Nephron (organoid): ENCODE data around the gene NTF3.
A peak's percentile ranks its signal among the peaks of the same experiment; 100 is the strongest.

ENCODE experiments used
- H3K27ac Mint-ChIP-seq, 3 experiments: 2 replicates each; pipeline ENCODE4 v1.8.0; 2020; ENCODE audit warnings: mixed read lengths in 3 of 3, mild to moderate bottlenecking in 2 of 3, moderate library complexity in 1 of 3
- H3K27me3 Mint-ChIP-seq: 2 replicates; pipeline ENCODE4 v1.8.0; 2021; ENCODE audit warnings: low read depth, mild to moderate bottlenecking, moderate library complexity, mixed read lengths
- H3K36me3 Mint-ChIP-seq: 2 replicates; pipeline ENCODE4 v1.8.0; 2020; ENCODE audit warnings: low read depth, mixed read lengths
- H3K4me1 Mint-ChIP-seq: 2 replicates; pipeline ENCODE4 v1.8.0; 2020; ENCODE audit warnings: mixed read lengths
- H3K4me3 Mint-ChIP-seq, 3 experiments: 2 replicates each; pipeline ENCODE4 v1.8.0; 2020; ENCODE audit warnings: mild to moderate bottlenecking in 3 of 3, mixed read lengths in 3 of 3, moderate library complexity in 2 of 3
- H3K9me3 Mint-ChIP-seq: 2 replicates; pipeline ENCODE4 v1.8.0; 2020; ENCODE audit warnings: mixed read lengths
- TF ChIP-seq, protein P1 (sequence below), 3 experiments: fragments of 200-600 bp; sonication (generic); IDR thresholded peaks; one replicate each; pipeline ENCODE4 v1.5.0; 2021; ENCODE audit warnings: antibody characterized with exemption in 3 of 3; ENCODE audit not compliant: unreplicated experiment in 3 of 3

The NTF3 gene

DNA sequence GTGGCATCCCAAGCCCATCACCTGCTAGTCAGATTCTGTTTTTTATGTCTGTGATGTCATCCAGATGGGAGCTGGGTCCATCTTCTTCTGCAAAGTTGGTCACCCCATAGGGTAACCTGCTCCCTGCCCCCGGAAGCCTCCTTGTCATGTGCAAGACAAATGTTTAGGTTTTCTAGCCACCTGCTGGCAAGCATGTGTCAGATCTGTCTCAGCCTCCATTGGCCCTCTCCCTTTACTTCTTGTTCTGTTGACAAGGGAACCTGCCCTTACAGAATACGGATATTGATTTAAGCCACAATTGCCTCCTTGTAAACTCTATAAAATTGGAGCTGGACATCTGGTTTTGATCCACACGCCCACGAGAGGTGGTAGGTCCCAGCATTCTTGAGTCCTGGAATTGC is 7.5 kb downstream of the NTF3 start:
- TF ChIP-seq, protein P1, sequence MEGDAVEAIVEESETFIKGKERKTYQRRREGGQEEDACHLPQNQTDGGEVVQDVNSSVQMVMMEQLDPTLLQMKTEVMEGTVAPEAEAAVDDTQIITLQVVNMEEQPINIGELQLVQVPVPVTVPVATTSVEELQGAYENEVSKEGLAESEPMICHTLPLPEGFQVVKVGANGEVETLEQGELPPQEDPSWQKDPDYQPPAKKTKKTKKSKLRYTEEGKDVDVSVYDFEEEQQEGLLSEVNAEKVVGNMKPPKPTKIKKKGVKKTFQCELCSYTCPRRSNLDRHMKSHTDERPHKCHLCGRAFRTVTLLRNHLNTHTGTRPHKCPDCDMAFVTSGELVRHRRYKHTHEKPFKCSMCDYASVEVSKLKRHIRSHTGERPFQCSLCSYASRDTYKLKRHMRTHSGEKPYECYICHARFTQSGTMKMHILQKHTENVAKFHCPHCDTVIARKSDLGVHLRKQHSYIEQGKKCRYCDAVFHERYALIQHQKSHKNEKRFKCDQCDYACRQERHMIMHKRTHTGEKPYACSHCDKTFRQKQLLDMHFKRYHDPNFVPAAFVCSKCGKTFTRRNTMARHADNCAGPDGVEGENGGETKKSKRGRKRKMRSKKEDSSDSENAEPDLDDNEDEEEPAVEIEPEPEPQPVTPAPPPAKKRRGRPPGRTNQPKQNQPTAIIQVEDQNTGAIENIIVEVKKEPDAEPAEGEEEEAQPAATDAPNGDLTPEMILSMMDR (IDR thresholded peaks at IDR 0.05; ENCODE audit: unreplicated experiment in 3 of 3), result no peak
- H3K27me3 Mint-ChIP-seq, result peaks cover 21% of the 10 kb centered on the region
- no peak overlapping the region for H3K27ac Mint-ChIP-seq
- H3K4me3 Mint-ChIP-seq, result no peak overlapping the region
- H3K4me1 Mint-ChIP-seq, result peaks cover 57% of the 10 kb centered on the region
- peaks cover 6% of the 10 kb centered on the region for H3K36me3 Mint-ChIP-seq
- H3K9me3 Mint-ChIP-seq, result peaks cover 5% of the 10 kb centered on the region

DNA sequence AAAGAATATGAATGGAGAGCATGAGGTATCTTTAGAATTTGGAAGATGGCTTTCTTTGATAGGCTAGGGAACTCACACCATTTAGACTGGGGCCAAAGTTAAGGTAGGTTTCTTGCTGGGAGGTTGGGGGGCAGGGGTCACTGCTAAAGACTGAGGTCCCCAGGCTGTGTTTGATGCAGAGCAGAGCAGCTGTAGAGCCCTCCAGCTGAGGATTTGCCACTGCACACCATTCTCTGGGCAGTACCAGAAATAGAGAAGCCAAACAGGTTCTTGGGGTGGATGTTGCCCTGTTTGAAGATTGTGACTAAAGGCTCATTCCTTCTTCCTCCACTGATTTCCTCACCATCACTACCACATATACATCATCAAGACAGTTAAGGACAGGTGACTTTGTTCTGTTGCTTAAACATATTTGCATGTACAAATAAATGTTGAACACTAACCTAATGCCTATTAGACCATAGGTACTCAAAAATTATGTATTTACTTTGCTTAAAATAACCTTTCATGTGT is 7.9 kb downstream of the NTF3 start:
- Mint-ChIP-seq H3K4me1 (peaks cover 58% of the 10 kb centered on the region), H3K9me3 (peaks cover 5% of the 10 kb centered on the region), H3K4me3 (no peak overlapping the region), H3K27me3 (peaks cover 21% of the 10 kb centered on the region), H3K36me3 (peaks cover 6% of the 10 kb centered on the region), H3K27ac (no peak overlapping the region)
- TF ChIP-seq, protein P1 (IDR thresholded peaks at IDR 0.05; ENCODE audit: unreplicated experiment in 3 of 3), result no peak

DNA sequence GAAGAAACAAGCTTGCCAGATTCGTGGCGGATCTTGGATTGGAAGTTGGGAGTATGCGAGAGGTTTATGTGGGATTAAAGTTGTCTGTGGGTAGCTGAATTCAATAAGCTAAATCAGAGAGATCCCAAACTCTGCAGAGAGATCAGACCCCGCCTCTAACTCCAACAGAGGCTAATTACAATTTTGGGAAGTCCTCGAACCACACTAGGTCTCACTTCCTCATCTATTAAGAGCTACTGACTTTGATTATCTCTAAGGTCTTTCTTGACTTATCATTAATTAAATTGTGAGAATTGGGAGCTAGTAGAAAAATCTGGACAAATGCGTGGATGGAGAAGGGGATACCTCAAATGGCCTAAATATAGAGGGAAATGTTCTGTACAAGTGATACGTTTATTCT is 9.1 kb downstream of the NTF3 start:
- peaks cover 58% of the 10 kb centered on the region for H3K4me1 Mint-ChIP-seq

DNA sequence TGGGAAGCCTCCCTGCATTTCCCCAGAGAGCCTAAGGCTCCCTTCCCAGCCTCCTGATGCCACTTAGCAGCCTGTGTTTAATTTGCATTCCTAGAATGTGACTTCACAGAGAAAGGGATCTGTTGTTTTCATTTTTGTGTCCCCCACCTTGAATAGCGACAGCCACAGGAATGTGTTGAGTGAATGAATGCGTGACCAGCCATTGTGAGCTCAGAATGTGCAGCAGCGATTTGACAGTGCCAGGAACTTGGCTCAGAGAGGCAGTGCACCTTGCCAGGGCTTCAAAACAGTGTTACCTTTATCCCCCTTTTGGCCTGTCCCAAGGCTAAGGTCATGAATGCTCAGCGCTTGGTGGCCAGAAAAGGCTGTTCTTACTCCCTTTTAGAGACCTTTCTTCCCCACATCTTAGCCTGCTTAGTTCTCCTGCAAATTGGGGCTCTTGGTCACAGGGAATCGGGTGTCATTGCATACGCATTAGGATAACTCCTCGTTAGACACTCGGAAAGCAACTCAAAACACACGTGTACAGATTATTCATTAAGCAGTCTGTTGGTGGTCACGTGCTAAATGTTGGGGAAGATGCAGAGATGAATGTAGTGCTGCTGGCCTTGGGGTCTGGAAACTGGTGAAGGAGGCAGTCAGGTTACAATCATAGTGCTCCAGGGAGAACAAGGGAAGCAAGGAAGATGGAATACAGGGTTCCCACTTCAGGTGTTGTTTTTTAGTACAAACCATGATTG is 9.8 kb downstream of the NTF3 start:
- peaks cover 5% of the 10 kb centered on the region for H3K9me3 Mint-ChIP-seq
- H3K27ac Mint-ChIP-seq, result no peak overlapping the region
- H3K4me3 Mint-ChIP-seq, result no peak overlapping the region
- TF ChIP-seq, protein P1 (IDR thresholded peaks at IDR 0.05; ENCODE audit: unreplicated experiment in 3 of 3), result no peak
- peaks cover 58% of the 10 kb centered on the region for H3K4me1 Mint-ChIP-seq
- H3K36me3 Mint-ChIP-seq, result peaks cover 6% of the 10 kb centered on the region
- peaks cover 26% of the 10 kb centered on the region for H3K27me3 Mint-ChIP-seq

More for the DNA sequence above, 9.1 kb downstream of the NTF3 start:
- Mint-ChIP-seq H3K27me3 (peaks cover 24% of the 10 kb centered on the region), H3K4me3 (no peak overlapping the region), H3K36me3 (peaks cover 6% of the 10 kb centered on the region), H3K27ac (no peak overlapping the region), H3K9me3 (peaks cover 5% of the 10 kb centered on the region)
- TF ChIP-seq, protein P1 (IDR thresholded peaks at IDR 0.05; ENCODE audit: unreplicated experiment in 3 of 3), result no peak

DNA sequence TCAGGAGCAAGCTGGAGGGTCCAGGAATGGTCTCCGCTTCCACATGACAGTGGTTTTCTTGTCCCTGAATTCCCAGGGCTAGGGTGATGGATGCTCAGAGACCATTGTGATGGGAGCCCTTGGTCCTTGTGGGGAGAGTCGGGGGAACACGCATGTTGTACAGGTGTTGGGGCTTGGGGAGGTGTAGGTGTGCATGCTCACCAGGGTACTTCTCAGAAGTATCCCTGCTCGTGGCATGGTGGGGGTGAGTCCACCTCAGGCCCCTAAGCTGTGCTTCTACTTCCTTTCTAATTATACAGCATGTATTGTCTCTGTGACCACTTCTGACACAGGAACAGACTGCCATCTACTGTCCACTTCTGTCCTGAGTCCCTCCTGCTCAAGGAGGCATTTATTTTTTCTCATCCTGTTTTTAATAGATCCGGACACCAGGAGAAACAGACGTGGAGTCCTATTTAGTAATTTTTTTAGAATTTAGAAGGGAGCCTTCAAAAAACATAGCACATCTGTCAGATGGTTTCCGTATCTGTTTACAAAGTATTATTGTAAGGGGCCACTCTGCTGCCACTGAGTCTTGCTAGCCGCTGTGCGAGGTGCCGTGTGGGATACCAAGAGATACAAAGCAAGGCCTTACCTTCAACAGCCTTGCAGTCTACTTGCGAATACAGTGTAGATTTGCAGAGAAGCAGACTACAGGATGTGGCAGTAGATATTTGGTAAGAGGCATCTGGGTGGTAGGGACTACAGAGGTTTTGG is 10.5 kb downstream of the NTF3 start:
- Mint-ChIP-seq H3K27me3 (peaks cover 25% of the 10 kb centered on the region), H3K27ac (no peak overlapping the region), H3K9me3 (peaks cover 5% of the 10 kb centered on the region), H3K36me3 (peaks cover 4% of the 10 kb centered on the region), H3K4me3 (no peak overlapping the region), H3K4me1 (peaks cover 50% of the 10 kb centered on the region)
- TF ChIP-seq, protein P1 (IDR thresholded peaks at IDR 0.05; ENCODE audit: unreplicated experiment in 3 of 3), result peak; percentile 45 to 69 (median 64)
